NCI-H2029 (cell line): ENCODE measurements around the gene CD59.
"Not testable (repeated sequence)": the region's sequence is repeated elsewhere in the genome, so short reads cannot be mapped to it uniquely, and the experiment has no call there.

Experiments
- DNase-seq: peaks from one replicate; lab custom pipeline; 2025; lab: John Stamatoyannopoulos, UW

Gene CD59

DNA sequence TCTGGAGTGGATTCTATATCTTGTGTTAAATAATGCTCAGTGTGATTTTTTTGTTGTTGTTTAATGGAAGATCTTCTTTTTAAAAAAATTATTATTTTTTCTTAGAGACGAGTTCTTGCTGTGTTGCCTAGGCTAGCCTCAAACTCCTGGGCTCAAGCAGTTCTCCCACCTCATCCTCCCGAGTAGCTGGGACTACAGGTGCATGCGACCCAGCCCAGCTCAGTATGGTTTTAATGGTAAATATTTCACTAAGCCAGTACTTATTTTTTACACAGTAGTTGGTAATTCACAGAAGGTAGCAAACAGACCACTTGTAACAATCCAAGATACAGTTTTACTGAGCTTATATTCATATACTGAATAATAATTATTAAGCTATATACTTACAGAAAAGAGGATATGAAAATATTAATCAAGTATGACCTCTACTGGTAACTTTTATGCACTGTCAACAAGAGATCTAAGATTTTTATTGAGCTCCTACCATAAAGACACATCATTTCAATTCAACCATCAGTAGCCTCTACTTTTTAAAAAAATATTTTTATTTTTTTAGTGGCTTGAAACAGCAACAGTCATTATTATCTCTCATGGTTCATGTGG lies 6.1 kb upstream of the CD59 start:
- no peak for DNase-seq

DNA sequence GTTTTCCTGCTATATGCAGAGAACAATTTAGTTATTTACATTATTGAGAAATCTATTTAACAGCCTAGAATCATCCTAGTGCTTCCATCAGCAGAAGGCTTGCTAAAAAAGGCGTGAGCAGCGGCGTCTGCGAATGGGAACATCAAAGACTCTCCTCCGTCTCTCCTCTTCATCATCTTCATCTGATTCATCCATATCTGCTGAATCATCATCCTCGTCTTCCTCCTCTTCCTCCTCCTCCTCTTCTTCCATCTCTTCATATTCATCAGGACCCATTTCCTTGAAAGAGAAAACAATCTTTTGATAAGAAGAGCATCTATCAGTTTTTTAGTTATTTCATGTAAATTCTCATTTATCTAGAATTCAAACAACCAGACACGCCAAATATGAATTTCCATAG lies 5.6 kb upstream of the CD59 start:
- no peak for DNase-seq

DNA sequence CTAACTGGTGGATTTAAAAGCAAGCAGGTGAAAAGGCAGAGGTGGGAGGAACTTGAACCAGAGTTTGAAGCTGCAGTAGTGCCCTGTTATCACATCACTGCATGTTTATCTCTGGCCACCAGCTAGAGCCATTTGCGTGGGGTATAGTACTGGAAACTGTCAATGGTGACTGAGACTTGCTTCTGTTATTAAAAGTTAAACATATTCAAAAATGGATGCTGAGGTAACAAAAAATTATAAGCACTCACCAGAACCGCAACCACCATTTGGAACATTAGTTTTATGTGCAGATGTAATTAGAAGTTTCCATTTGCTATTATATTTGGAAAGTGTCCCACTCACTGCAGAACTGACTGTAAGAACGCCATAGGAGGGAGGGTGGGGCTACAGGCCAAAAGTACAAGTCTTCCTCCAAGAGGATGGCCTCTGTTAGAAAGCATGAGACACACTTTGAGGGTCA lies 1.2 kb upstream of the CD59 start:
- no peak for DNase-seq

DNA sequence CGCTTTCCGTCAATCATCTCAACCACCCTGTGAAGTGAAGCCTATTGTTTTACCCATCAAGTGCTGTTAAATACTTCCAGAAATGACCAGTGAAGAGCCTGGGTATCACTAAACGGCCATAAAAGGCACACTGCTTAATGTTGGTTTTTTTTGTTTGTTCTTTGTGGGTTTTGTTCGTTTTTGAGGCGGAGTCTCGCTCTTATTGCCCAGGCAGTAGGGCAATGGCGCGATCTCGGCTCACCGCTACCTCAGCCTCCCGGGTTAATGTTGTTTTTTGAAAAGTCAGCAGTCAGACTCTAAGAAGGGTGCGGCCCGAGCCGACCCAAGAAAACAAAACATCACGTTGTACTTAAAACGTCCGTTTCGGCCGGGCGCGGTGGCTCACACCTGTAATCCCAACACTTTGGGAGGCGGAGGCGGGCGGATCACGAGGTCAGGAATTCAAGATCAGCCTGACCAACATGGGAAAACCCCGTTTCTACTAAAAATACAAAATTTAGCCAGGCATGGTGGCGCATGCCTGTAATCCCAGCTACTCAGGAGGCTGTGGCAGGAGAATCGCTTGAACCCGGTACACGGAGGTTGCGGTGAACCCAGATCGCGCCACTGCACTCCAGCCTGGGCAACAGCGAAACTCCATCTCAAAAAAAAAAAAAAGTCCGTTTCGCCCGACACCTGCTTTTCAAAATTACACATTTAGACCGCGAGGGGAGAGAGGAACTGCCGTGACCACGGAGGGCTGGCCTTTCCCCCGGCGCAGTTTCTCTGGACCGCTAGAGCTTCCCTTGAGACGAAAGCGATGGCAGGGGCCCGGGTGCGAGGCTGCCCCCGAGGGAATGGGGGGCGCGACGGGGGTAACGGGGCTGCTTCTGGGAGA lies 714 bp downstream of the CD59 start:
- DNase-seq, result peak; percentile 45

GRCh38 chr11:33734441-33735270 lies 1.6 kb downstream of the CD59 start:
- DNase-seq, result peak; percentile 52

DNA sequence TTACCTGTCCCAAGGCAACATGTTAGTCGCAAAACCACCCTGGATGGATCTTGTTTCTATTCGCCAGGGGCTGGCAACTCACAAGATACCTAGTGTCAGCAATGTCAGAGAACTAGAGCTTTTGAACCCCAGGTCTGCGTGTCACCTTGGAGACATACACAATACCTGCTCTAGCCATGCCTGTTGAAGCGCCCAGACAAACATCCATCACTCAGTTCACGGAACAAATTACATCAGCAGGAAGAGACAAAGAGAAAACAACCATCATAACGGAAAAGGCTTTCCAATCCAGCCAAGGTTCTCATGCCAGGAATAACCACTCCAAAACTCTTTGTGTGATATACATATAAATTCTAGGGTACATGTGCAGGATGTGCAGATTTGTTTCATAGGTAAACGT lies 2.2 kb downstream of the CD59 start:
- peak; percentile 68 for DNase-seq

DNA sequence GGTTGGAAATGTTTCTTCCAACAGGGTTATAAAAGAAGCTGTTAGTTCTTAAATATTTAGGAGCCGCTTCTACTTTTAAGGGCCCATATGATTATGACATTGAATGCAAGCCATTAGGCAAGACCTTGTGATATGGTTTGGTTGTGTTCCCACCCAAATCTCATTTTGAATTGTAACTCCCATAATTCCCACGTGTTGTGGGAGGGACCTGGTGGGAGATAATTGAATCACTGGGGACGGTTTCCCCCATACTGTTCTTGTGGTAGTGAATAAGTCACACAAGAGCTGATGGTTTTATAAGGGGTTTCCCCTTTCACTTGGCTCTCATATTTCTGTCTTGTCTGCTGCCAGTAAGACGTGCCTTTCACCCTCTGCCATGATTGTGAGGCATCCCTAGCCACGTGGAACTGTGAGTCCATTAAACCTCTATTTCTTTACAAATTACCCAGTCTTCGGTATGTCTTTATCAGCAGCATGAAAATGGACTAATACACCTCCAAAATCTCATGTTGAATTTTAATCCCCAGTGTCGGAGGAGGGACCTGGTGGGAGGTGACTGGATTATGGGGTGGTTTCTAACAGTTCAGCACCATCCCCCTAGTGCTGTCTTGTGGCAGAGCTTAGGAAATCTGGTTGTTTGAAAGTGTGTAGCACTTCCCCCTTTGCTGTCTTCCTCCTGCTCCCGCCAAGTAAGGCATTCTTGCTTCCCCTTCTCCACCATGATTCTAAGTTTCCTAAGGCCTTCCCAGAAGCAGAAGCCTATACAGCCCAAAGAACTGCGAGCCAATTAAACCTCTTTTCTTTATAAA lies 4.3 kb downstream of the CD59 start:
- DNase-seq, result no peak

DNA sequence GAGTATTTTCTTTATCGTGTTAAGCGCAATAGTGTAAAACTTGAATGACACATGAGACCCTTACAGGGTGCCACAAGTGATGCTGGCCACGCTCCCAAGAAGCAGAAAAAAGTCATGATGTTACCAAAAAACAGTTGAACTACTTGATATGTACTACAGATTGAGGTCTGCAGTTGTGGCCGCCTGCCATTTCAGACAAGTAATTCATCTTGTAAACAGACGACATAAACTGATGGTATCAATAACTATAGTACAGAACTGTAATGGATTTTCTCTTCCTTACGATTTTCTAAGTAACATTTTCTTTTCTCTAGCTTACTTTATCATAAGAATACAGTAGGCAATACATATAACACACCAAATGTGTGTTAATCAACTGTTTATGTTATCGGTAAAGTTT lies 5.5 kb downstream of the CD59 start:
- no peak for DNase-seq

- DNase-seq, result not testable (repeated sequence)
These were observed 7.1 kb downstream of the CD59 start for GRCh38 chr11:33729072-33729664.

DNA sequence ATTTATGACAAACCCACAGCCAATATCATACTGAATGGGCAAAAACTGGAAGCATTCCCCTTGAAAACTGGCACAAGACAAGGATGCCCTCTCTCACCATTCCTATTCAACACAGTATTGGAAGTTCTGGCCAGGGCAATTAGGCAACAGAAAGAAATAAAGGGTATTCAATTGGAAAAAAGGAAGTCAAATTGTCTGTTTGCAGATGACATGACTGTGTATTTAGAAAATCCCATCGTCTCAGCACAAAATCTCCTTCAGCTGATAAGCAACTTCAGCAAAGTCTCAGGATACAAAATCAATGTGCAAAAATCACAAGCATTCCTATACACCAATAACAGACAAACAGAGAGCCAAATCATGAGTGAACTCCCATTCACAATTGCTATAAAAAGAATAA lies 8.7 kb downstream of the CD59 start:
- DNase-seq, result not testable (repeated sequence)

DNA sequence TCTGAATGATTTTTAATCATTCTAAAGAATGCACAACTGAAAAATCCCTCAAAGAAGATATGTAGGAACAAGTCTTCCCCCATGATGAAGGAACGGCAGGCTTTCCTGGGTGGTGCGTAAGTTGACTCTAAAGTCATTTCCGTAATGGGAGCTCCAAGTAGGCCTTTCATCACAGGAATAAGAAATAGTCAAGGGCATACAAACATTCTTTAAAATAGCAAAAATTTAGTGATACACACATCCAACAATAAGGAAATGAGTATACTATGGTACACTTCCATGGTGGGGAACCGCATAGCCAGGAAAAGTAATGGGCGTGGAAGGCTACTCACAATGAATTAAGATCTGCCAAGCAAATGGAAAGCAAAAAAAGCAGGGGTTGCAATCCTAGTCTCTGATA lies 10.7 kb downstream of the CD59 start:
- no peak for DNase-seq

- peak; percentile 2 for DNase-seq
These were observed 11.6 kb downstream of the CD59 start for GRCh38 chr11:33724644-33725035.

- DNase-seq, result no peak
These were observed 12.9 kb downstream of the CD59 start for GRCh38 chr11:33723238-33723881.

GRCh38 chr11:33722590-33723234 lies 13.5 kb downstream of the CD59 start:
- no peak for DNase-seq

DNA sequence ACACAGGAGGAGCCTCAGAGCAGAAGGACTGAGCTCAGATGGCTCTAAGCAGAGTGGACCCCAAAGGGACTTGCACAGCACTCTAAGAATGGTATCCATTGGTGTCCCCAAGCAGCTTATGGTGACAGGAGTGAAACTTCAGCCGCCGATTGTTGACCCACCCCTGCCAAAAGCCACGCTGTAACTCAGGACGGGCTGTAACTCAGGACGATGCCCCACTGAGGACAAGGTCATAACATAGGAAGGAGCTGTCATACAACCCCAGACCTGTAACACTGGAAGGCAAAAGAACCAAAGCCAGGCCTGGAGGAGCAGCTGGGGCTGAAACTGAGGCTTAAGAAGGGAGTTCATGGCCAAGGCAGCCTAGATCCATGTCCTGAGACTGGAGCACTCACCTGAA lies 14.2 kb downstream of the CD59 start:
- DNase-seq, result no peak

DNA sequence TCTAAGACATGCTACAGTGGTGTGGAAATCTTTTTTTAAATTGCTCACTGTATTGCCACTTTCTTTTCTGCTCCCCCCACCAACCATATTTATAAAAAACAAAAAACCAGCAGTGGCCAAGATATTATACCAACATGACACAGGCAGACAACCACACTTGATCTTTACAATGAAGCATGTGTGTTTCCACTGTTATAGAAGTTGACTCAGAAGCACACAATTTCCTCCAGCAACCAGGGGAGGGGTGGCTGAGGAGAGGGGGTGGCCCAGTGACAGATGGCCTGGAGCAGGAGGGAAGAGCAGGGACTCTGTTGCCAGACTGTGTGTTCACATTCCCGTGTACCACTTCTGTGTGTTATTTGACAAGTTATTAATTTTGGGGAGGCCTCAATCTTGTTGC lies 14.8 kb downstream of the CD59 start:
- no peak for DNase-seq

- DNase-seq, result no peak
These were observed 16.6 kb downstream of the CD59 start for GRCh38 chr11:33719587-33719986.

DNA sequence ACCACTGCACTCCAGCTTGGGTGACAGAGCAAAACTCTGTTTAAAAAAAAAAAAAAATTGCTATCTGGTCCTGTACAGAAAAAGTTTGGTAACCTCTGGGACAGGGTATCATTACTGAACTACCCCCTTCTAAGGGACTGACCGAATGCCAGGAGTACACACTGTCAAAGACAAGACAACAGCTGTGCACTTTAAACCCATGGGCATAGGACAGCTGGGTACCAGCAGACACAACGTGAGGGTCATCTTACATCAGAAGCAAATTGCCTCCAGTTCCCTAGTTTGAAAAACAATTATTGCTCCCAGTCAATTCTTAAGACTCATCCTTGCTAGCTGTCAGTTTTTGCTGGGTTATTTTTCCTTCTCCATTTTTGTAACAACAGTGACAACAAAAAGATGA lies 17.8 kb downstream of the CD59 start:
- no peak for DNase-seq

- DNase-seq, result no peak
These were observed 20.0 kb downstream of the CD59 start for GRCh38 chr11:33716243-33716642.

DNA sequence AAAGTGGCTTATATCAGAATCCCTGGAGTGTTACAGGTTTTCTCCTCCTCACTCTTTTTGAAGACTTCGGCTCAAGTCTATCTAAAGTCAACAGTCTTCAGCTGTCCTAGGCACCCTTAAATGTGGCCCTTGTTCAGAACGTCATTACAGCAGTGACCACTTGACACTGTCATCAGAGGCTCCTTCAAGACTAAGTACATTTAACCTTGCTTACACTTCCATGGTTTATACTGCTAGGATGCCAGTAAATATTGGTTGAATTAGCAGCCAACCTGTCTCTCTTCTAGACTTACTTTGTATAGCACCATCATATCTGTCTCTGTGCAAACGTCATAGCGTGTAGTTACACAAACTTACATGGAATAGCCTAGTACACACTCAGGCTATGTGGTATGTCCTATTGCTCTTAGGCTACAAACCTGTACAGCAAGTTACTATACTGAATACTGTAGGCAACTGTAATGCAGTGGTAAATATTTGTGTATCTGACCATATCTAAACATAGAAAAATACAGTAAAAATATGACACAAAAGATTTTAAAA lies 22.3 kb downstream of the CD59 start:
- DNase-seq, result peak; percentile 19
